ENCODE measurements around the gene GALNTL6.
A peak's percentile ranks its signal among the peaks of the same experiment; 100 is the strongest.

GALNTL6 gene

GRCh38 chr4:172555725-172556124, 742.5 kb downstream of the GALNTL6 start:
- Histone ChIP-seq H3K36me3 (ENCODE audit: control insufficient read depth in 4 of 4, insufficient read depth in 4 of 4, low read length in 3 of 4) (no peaks in the 10 kb centered on the region), H3K4me3 (ENCODE audit: control insufficient read depth in 1 of 7, extremely low read depth in 1 of 7, insufficient read depth in 4 of 7, low read depth in 2 of 7, low read length in 6 of 7) (no peak overlapping the region), H3K4me1 (ENCODE audit: control extremely low read depth in 1 of 4, control insufficient read depth in 4 of 4, insufficient read depth in 4 of 4, low read length in 3 of 4) (no peaks in the 10 kb centered on the region), H3K27me3 (replicated peaks in 2 of 5; ENCODE audit: control insufficient read depth in 4 of 5, insufficient read depth in 5 of 5, low read length in 4 of 5) (no peaks in the 10 kb centered on the region), H3K27ac (ENCODE audit: insufficient read depth in 1 of 2, low read depth in 1 of 2, low read length in 2 of 2, poor library complexity in 1 of 2, severe bottlenecking in 2 of 2) (no peak overlapping the region), H3K9me3 (ENCODE audit: control extremely low read depth in 1 of 5, control insufficient read depth in 4 of 5, insufficient read depth in 2 of 5, low read depth in 1 of 5, low read length in 4 of 5) (no peaks in the 10 kb centered on the region)
- no peak for DNase-seq
- 100% methylated on average over 2 of the region's 2 CpGs for WGBS (ENCODE audit: insufficient coverage)
- ChIA-PET CTCF (no interaction called here), POLR2A (no interaction called here)

GRCh38 chr4:172573899-172574298, 760.7 kb downstream of the GALNTL6 start:
- 0% methylated on average over 1 of the region's 2 CpGs for WGBS (ENCODE audit: insufficient coverage)
- Histone ChIP-seq H3K36me3 (ENCODE audit: control insufficient read depth in 4 of 4, insufficient read depth in 4 of 4, low read length in 3 of 4) (no peaks in the 10 kb centered on the region), H3K27me3 (replicated peaks in 2 of 5; ENCODE audit: control insufficient read depth in 4 of 5, insufficient read depth in 5 of 5, low read length in 4 of 5) (peaks cover 5 to 66% (median 16%) of the 10 kb centered on the region in 5 experiments), H3K27ac (ENCODE audit: insufficient read depth in 1 of 2, low read depth in 1 of 2, low read length in 2 of 2, poor library complexity in 1 of 2, severe bottlenecking in 2 of 2) (no peak overlapping the region), H3K9me3 (ENCODE audit: control extremely low read depth in 1 of 5, control insufficient read depth in 4 of 5, insufficient read depth in 2 of 5, low read depth in 1 of 5, low read length in 4 of 5) (no peaks in the 10 kb centered on the region), H3K4me1 (ENCODE audit: control extremely low read depth in 1 of 4, control insufficient read depth in 4 of 4, insufficient read depth in 4 of 4, low read length in 3 of 4) (peaks cover 3 to 8% (median 6%) of the 10 kb centered on the region in 4 experiments), H3K4me3 (ENCODE audit: control insufficient read depth in 1 of 7, extremely low read depth in 1 of 7, insufficient read depth in 4 of 7, low read depth in 2 of 7, low read length in 6 of 7) (no peak overlapping the region)
- peak; percentile 26 to 54 (median 51) for DNase-seq
- ChIA-PET CTCF (no interaction called here), POLR2A (interaction anchor here (0.6 kb wide), 1 partner anchor 21 kb away, joined by 5 read pairs; no protein-coding TSS in a partner anchor)

- CTCF ChIA-PET = no interaction called here
- no peak for DNase-seq
Observed at GRCh38 chr4:172578712-172579111, 765.5 kb downstream of the GALNTL6 start.

GRCh38 chr4:172584816-172585215, 771.6 kb downstream of the GALNTL6 start:
- peaks cover 0 to 1% (median 0%) of the 10 kb centered on the region in 5 experiments for H3K9me3 ChIP-seq (ENCODE audit: control extremely low read depth in 1 of 5, control insufficient read depth in 4 of 5, insufficient read depth in 2 of 5, low read depth in 1 of 5, low read length in 4 of 5)
- peaks cover 0 to 13% (median 0%) of the 10 kb centered on the region in 5 experiments for H3K27me3 ChIP-seq (replicated peaks in 2 of 5; ENCODE audit: control insufficient read depth in 4 of 5, insufficient read depth in 5 of 5, low read length in 4 of 5)
- no peak overlapping the region for H3K4me3 ChIP-seq (ENCODE audit: control insufficient read depth in 1 of 7, extremely low read depth in 1 of 7, insufficient read depth in 4 of 7, low read depth in 2 of 7, low read length in 6 of 7)
- POLR2A ChIA-PET = no interaction called here
- CTCF ChIA-PET = no interaction called here
- 83% methylated on average over 1 of the region's 2 CpGs for WGBS (ENCODE audit: insufficient coverage)
- H3K36me3 ChIP-seq (ENCODE audit: control insufficient read depth in 4 of 4, insufficient read depth in 4 of 4, low read length in 3 of 4) = no peaks in the 10 kb centered on the region
- H3K4me1 ChIP-seq (ENCODE audit: control extremely low read depth in 1 of 4, control insufficient read depth in 4 of 4, insufficient read depth in 4 of 4, low read length in 3 of 4) = no peaks in the 10 kb centered on the region
- no peak overlapping the region for H3K27ac ChIP-seq (ENCODE audit: insufficient read depth in 1 of 2, low read depth in 1 of 2, low read length in 2 of 2, poor library complexity in 1 of 2, severe bottlenecking in 2 of 2)
- DNase-seq = no peak

More at GRCh38 chr4:172578712-172579111, 765.5 kb downstream of the GALNTL6 start:
- peaks cover 0 to 1% (median 0%) of the 10 kb centered on the region in 5 experiments for H3K9me3 ChIP-seq (ENCODE audit: control extremely low read depth in 1 of 5, control insufficient read depth in 4 of 5, insufficient read depth in 2 of 5, low read depth in 1 of 5, low read length in 4 of 5)
- peaks cover 0 to 4% (median 3%) of the 10 kb centered on the region in 4 experiments for H3K4me1 ChIP-seq (ENCODE audit: control extremely low read depth in 1 of 4, control insufficient read depth in 4 of 4, insufficient read depth in 4 of 4, low read length in 3 of 4)
- peaks cover 2 to 40% (median 6%) of the 10 kb centered on the region in 5 experiments for H3K27me3 ChIP-seq (replicated peaks in 2 of 5; ENCODE audit: control insufficient read depth in 4 of 5, insufficient read depth in 5 of 5, low read length in 4 of 5)
- no peaks in the 10 kb centered on the region for H3K36me3 ChIP-seq (ENCODE audit: control insufficient read depth in 4 of 4, insufficient read depth in 4 of 4, low read length in 3 of 4)
- WGBS (ENCODE audit: insufficient coverage) = 80% methylated on average over 3 of the region's 3 CpGs
- no peak overlapping the region for H3K27ac ChIP-seq (ENCODE audit: insufficient read depth in 1 of 2, low read depth in 1 of 2, low read length in 2 of 2, poor library complexity in 1 of 2, severe bottlenecking in 2 of 2)
- POLR2A ChIA-PET = no interaction called here
- no peak overlapping the region for H3K4me3 ChIP-seq (ENCODE audit: control insufficient read depth in 1 of 7, extremely low read depth in 1 of 7, insufficient read depth in 4 of 7, low read depth in 2 of 7, low read length in 6 of 7)

GRCh38 chr4:172596206-172596605, 783.0 kb downstream of the GALNTL6 start:
- no peak for DNase-seq
- ChIA-PET CTCF (no interaction called here), POLR2A (no interaction called here)
- no peak overlapping the region for H3K27ac ChIP-seq (ENCODE audit: insufficient read depth in 1 of 2, low read depth in 1 of 2, low read length in 2 of 2, poor library complexity in 1 of 2, severe bottlenecking in 2 of 2)
- WGBS (ENCODE audit: insufficient coverage) = no CpG with 5 or more reads among the region's 4 CpGs
- H3K4me1 ChIP-seq (ENCODE audit: control extremely low read depth in 1 of 4, control insufficient read depth in 4 of 4, insufficient read depth in 4 of 4, low read length in 3 of 4) = no peaks in the 10 kb centered on the region
- no peaks in the 10 kb centered on the region for H3K9me3 ChIP-seq (ENCODE audit: control extremely low read depth in 1 of 5, control insufficient read depth in 4 of 5, insufficient read depth in 2 of 5, low read depth in 1 of 5, low read length in 4 of 5)
- no peaks in the 10 kb centered on the region for H3K27me3 ChIP-seq (replicated peaks in 2 of 5; ENCODE audit: control insufficient read depth in 4 of 5, insufficient read depth in 5 of 5, low read length in 4 of 5)
- H3K4me3 ChIP-seq (ENCODE audit: control insufficient read depth in 1 of 7, extremely low read depth in 1 of 7, insufficient read depth in 4 of 7, low read depth in 2 of 7, low read length in 6 of 7) = no peak overlapping the region
- H3K36me3 ChIP-seq (ENCODE audit: control insufficient read depth in 4 of 4, insufficient read depth in 4 of 4, low read length in 3 of 4) = no peaks in the 10 kb centered on the region

- Histone ChIP-seq H3K27me3 (replicated peaks in 2 of 5; ENCODE audit: control insufficient read depth in 4 of 5, insufficient read depth in 5 of 5, low read length in 4 of 5) (no peaks in the 10 kb centered on the region), H3K9me3 (ENCODE audit: control extremely low read depth in 1 of 5, control insufficient read depth in 4 of 5, insufficient read depth in 2 of 5, low read depth in 1 of 5, low read length in 4 of 5) (no peaks in the 10 kb centered on the region), H3K4me1 (ENCODE audit: control extremely low read depth in 1 of 4, control insufficient read depth in 4 of 4, insufficient read depth in 4 of 4, low read length in 3 of 4) (no peaks in the 10 kb centered on the region), H3K4me3 (ENCODE audit: control insufficient read depth in 1 of 7, extremely low read depth in 1 of 7, insufficient read depth in 4 of 7, low read depth in 2 of 7, low read length in 6 of 7) (no peak overlapping the region), H3K27ac (ENCODE audit: insufficient read depth in 1 of 2, low read depth in 1 of 2, low read length in 2 of 2, poor library complexity in 1 of 2, severe bottlenecking in 2 of 2) (no peak overlapping the region), H3K36me3 (ENCODE audit: control insufficient read depth in 4 of 4, insufficient read depth in 4 of 4, low read length in 3 of 4) (no peaks in the 10 kb centered on the region)
- POLR2A ChIA-PET = no interaction called here
- WGBS (ENCODE audit: insufficient coverage) = 97% methylated on average over 3 of the region's 4 CpGs
- no peak for DNase-seq
- CTCF ChIA-PET = no interaction called here
Observed at GRCh38 chr4:172599554-172599953, 786.4 kb downstream of the GALNTL6 start.

GRCh38 chr4:172601195-172601594, 788.0 kb downstream of the GALNTL6 start:
- H3K4me1 ChIP-seq (ENCODE audit: control extremely low read depth in 1 of 4, control insufficient read depth in 4 of 4, insufficient read depth in 4 of 4, low read length in 3 of 4) = no peaks in the 10 kb centered on the region
- no peak overlapping the region for H3K27ac ChIP-seq (ENCODE audit: insufficient read depth in 1 of 2, low read depth in 1 of 2, low read length in 2 of 2, poor library complexity in 1 of 2, severe bottlenecking in 2 of 2)
- H3K36me3 ChIP-seq (ENCODE audit: control insufficient read depth in 4 of 4, insufficient read depth in 4 of 4, low read length in 3 of 4) = no peaks in the 10 kb centered on the region
- H3K27me3 ChIP-seq (replicated peaks in 2 of 5; ENCODE audit: control insufficient read depth in 4 of 5, insufficient read depth in 5 of 5, low read length in 4 of 5) = no peaks in the 10 kb centered on the region
- H3K4me3 ChIP-seq (ENCODE audit: control insufficient read depth in 1 of 7, extremely low read depth in 1 of 7, insufficient read depth in 4 of 7, low read depth in 2 of 7, low read length in 6 of 7) = no peak overlapping the region
- H3K9me3 ChIP-seq (ENCODE audit: control extremely low read depth in 1 of 5, control insufficient read depth in 4 of 5, insufficient read depth in 2 of 5, low read depth in 1 of 5, low read length in 4 of 5) = no peaks in the 10 kb centered on the region
- DNase-seq = no peak
- ChIA-PET CTCF (no interaction called here), POLR2A (interaction anchor here (0.6 kb wide), 1 partner anchor 12 kb away, joined by 3 read pairs; no protein-coding TSS in a partner anchor)
- 90% methylated on average over 2 of the region's 2 CpGs for WGBS (ENCODE audit: insufficient coverage)

Data from common myeloid progenitor, CD34-positive (primary cell).